Stimulated activated naive CD8-positive, alpha-beta T cell treated with anti-CD3 and anti-CD28 coated beads, Interleukin-15, Interleukin-2, amounts not matched to agents 100 U/mL and 50 U/mL, for 24 hours (primary cell): ENCODE results near the gene TPSAB1.
"Not testable (repeated sequence)": the region's sequence is repeated elsewhere in the genome, so short reads cannot be mapped to it uniquely, and the experiment has no call there.

ENCODE experiments used
- ATAC-seq: fragments of 150-1000 bp; cut with Tn5 transposase; one replicate; pipeline ENCODE4 v1.10.0; 2021
- DNase-seq: peaks from one replicate; pipeline ENCODE4 v3.0.0; 2021

TPSAB1 gene

DNA sequence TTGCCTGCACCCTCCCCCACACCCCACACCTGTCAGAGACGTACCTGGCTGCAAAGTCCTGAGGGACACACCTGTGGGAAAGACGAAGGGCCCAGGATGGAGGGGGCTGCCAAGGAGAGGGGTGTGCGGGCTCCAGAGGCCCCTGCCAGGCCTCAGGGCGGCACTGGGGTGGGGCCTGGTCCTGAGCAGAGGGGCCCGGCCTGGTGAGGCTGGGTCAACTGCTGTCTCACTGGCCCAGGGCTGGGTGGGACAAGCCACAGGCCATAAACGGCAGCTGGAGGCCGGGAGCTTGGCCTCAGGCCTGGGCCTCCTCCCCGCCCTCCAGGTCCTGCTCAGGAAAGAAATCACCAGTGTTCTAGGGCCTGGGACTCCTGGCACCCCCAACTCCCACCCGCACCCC is 15.9 kb upstream of the TPSAB1 start:
- ATAC-seq, result no peak
- DNase-seq, result no peak

- ATAC-seq (no peak), DNase-seq (no peak)
Measured at GRCh38 chr16:1225051-1225451, 15.5 kb upstream of the TPSAB1 start, which contains the start of gene TPSG1. TPSG1 (minus strand) TSS chr16:1225268; CDS start chr16:1225252, 16 bp downstream.

GRCh38 chr16:1225728-1226311 is 14.7 kb upstream of the TPSAB1 start:
- not testable (repeated sequence) for ATAC-seq, DNase-seq

- ATAC-seq, DNase-seq: not testable (repeated sequence)
Measured at GRCh38 chr16:1226692-1227091, 13.8 kb upstream of the TPSAB1 start.

- DNase-seq, result not testable (repeated sequence)
Measured at GRCh38 chr16:1228227-1228626, 12.3 kb upstream of the TPSAB1 start.

GRCh38 chr16:1229476-1229875 is 11.0 kb upstream of the TPSAB1 start:
- not testable (repeated sequence) for DNase-seq

More at GRCh38 chr16:1228227-1228626, 12.3 kb upstream of the TPSAB1 start:
- ATAC-seq, result not testable (repeated sequence)

GRCh38 chr16:1230084-1230470 is 10.4 kb upstream of the TPSAB1 start, which contains the start of gene TPSB2:
TPSB2 (minus strand) TSS chr16:1230184; CDS start chr16:1229951, 233 bp downstream.
- not testable (repeated sequence) for ATAC-seq, DNase-seq

More at GRCh38 chr16:1229476-1229875, 11.0 kb upstream of the TPSAB1 start:
- ATAC-seq, result not testable (repeated sequence)

GRCh38 chr16:1230471-1231212 is 9.9 kb upstream of the TPSAB1 start:
- DNase-seq, ATAC-seq: not testable (repeated sequence)

DNA sequence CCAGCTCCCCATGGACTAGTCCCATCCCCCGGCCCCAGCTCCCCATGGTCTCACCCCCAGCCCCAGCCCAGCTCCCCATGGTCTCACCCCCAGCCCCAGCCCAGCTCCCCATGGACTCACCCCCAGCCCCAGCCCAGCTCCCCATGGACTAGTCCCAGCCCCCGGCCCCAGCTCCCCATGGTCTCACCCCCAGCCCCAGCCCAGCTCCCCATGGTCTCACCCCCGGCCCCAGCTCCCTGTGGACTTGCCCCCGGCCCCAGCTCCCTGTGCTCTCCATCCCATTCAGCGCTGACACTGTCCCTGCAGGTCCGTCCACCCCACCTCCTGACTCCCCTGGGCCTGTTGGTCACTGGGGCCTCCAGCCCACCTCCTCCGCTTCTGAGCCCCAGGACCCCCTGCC is 9.2 kb upstream of the TPSAB1 start:
- not testable (repeated sequence) for DNase-seq, ATAC-seq

- ATAC-seq, DNase-seq: not testable (repeated sequence)
Measured at GRCh38 chr16:1232049-1232748, 8.3 kb upstream of the TPSAB1 start.

GRCh38 chr16:1236659-1237058 is 3.8 kb upstream of the TPSAB1 start:
- peak; percentile 56 for ATAC-seq
- not testable (repeated sequence) for DNase-seq

GRCh38 chr16:1237990-1238389 is 2.5 kb upstream of the TPSAB1 start:
- no peak for ATAC-seq

GRCh38 chr16:1238909-1239308 is 1.6 kb upstream of the TPSAB1 start:
- not testable (repeated sequence) for ATAC-seq, DNase-seq

More at GRCh38 chr16:1237990-1238389, 2.5 kb upstream of the TPSAB1 start:
- no peak for DNase-seq

DNA sequence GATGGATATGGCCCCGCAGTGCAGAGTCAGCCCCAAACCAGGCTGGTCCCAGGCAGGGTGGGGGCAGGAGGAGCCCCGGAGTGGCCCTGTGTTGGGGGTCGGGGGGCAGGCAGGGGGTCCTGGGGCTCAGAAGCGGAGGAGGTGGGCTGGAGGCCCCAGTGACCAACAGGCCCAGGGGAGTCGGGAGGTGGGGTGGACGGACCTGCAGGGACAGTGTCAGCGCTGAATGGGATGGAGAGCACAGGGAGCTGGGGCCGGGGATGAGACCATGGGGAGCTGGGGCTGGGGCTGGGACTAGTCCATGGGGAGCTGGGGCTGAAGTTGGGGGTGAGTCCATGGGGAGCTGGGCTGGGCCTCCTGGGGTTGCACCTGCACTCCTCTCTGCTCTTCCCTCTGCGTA is 930 bp upstream of the TPSAB1 start:
- not testable (repeated sequence) for ATAC-seq, DNase-seq

- not testable (repeated sequence) for ATAC-seq, DNase-seq
Measured at GRCh38 chr16:1241081-1241480, 576 bp downstream of the TPSAB1 start.

- DNase-seq, ATAC-seq: not testable (repeated sequence)
Measured at GRCh38 chr16:1243363-1243762, 2.9 kb downstream of the TPSAB1 start.

- DNase-seq, ATAC-seq: not testable (repeated sequence)
Measured at GRCh38 chr16:1243907-1244850, 3.7 kb downstream of the TPSAB1 start.

DNA sequence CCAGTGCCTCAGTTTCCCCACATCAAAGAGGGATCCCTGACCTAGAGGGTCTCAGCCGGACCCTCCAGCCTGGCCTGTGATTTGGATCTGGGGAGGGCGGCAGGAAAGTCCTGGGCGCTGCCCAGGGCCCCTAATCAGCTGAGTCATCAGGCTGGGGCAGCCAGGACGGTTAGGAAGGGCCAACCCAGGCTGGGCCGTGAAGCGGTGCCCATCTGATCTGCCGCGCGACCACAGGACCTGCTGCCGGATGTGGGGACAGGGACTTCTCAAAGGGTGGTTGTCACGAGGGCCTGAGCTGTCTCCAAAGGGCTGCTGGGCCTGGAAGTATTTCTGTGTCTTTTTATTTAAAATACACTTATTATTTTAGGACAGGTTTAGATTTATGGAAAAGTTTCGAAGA is 4.4 kb downstream of the TPSAB1 start:
- DNase-seq, result no peak
- ATAC-seq, result no peak

DNA sequence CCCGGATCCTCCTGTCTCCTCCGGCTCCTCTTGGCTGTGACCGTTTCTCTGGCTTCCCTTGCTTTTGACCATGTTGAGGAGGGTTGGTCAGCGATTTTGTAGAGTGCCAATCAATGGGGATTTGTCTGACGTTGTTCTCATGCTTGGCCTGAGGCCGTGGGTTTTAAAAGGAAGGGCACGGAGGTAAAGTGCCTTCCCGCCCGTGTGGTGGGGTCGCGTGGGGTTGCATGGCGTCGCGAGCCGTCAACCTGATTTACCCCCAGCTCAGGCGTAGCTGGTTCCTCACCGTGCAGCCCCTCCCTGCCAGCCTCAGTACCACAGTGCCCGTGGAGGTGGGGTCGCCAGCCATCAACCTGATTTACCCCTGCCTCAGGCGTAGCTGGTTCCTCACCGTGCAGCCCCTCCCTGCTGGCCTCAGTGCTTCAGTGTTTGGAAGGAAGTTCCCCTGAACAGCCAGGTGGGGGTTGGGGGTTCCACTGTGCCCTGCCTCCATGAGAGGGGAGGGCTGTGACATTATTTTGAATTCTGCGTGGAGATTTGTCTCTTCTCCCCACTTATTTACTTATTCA is 5.0 kb downstream of the TPSAB1 start:
- ATAC-seq, result no peak

DNA sequence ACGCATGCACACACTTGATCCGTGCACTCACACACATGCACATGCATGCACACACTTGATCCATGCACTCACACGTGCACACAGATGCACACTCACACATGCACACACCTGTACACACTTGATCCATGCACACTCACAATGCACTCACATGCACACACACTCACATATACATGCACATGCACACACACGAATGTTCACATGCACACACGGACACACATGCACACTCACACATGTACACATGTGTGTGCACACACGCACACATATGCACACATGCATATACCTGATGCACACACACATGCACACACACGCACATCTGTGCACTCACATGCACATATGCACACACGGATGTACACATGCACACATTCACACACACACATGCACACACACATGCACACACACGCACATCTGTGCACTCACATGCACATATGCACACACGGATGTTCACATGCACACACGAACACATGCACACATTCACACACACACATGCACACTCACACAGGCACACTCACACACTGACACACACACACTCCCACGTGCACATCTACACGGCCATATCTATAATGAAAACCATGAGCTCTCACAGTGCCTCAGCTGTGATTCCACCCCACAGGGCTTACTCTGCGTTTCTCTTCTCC is 7.5 kb downstream of the TPSAB1 start:
- not testable (repeated sequence) for DNase-seq

More for the DNA sequence above, 5.0 kb downstream of the TPSAB1 start:
- no peak for DNase-seq

More for the DNA sequence above, 7.5 kb downstream of the TPSAB1 start:
- ATAC-seq, result not testable (repeated sequence)
